GM10847 (cell line): Measurements from ENCODE around the gene HS1BP3.

ENCODE experiments used
- POLR2A ChIP-seq: IDR thresholded peaks from 2 replicates; pipeline ENCODE4 v1.6.1; 2011; ENCODE audit not compliant: insufficient read length; ENCODE audit errors: extremely low read depth

HS1BP3 gene

GRCh38 chr2:20624156-20624883 lies 26.6 kb downstream of the HS1BP3 start:
- TF ChIP-seq POLR2A = no peak

- no peak for TF ChIP-seq POLR2A
Measured at GRCh38 chr2:20623741-20624155, 27.1 kb downstream of the HS1BP3 start.

GRCh38 chr2:20623241-20623640 lies 27.7 kb downstream of the HS1BP3 start:
- TF ChIP-seq POLR2A = no peak

GRCh38 chr2:20622731-20623130 lies 28.2 kb downstream of the HS1BP3 start:
- no peak for TF ChIP-seq POLR2A

- no peak for TF ChIP-seq POLR2A
Measured at GRCh38 chr2:20622296-20622686, 28.6 kb downstream of the HS1BP3 start.

GRCh38 chr2:20621366-20622295 lies 29.3 kb downstream of the HS1BP3 start:
- TF ChIP-seq POLR2A = no peak

- no peak for TF ChIP-seq POLR2A
Measured at GRCh38 chr2:20620696-20621365, 30.1 kb downstream of the HS1BP3 start.

GRCh38 chr2:20620271-20620681 lies 30.6 kb downstream of the HS1BP3 start:
- no peak for TF ChIP-seq POLR2A

GRCh38 chr2:20619624-20620024 lies 31.3 kb downstream of the HS1BP3 start:
- no peak for TF ChIP-seq POLR2A

GRCh38 chr2:20618886-20619521 lies 31.9 kb downstream of the HS1BP3 start:
- no peak for TF ChIP-seq POLR2A

- no peak for TF ChIP-seq POLR2A
Measured at GRCh38 chr2:20618468-20618885, 32.4 kb downstream of the HS1BP3 start.

- no peak for TF ChIP-seq POLR2A
Measured at GRCh38 chr2:20617892-20618467, 32.9 kb downstream of the HS1BP3 start.

GRCh38 chr2:20617081-20617575 lies 33.8 kb downstream of the HS1BP3 start:
- no peak for TF ChIP-seq POLR2A

GRCh38 chr2:20616341-20616871 lies 34.5 kb downstream of the HS1BP3 start:
- TF ChIP-seq POLR2A = no peak
